Measurements from ENCODE around the gene CCDC192. TPM values are rescaled to one million over a fixed set of nuclear protein-coding genes. Genes with fewer than 3 reads are reported as not detected.

CCDC192 gene
- polyA plus RNA-seq, 3 donors: not detected

DNA sequence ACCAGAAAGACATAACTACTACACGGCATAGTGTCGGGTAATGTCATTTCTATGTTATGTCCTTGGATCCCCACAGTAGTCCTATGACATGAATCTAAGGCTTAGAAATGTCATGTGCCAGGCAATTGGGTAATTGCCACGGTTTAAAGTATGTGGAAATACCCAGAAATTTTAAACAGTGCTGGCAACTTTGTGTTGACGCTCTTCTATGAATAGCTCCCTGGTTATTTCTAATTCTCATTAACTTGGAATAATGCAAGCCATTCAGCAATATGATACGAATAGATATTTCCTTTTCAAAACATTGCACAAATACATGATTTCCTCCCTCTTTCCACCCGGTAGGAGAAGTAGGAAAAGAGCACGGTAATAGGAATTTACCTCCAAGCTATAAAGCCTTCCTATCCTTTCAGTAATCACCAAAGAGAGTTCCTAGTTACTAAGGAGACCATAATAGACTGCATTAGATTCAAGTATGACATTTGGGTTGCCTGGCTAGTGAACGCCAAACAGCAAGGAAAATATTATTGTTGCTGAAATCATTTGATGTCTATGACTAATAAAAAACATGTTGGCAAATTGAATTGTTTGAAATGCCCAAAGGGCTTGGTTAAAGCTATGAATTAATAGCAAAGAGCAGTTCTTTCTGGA is 168.4 kb downstream of the CCDC192 start:
- Histone ChIP-seq H3K9me3 (replicated peaks in 1 of 2; ENCODE audit: control insufficient read depth in 1 of 2, insufficient read depth in 1 of 2, low read length in 2 of 2) (no peaks in the 10 kb centered on the region), H2AFZ (ENCODE audit: insufficient read depth, low read depth, low read length, poor library complexity, severe bottlenecking) (no peak overlapping the region), H3K79me2 (ENCODE audit: insufficient read depth, low read length) (no peaks in the 10 kb centered on the region), H3K4me3 (replicated peaks in 1 of 3; ENCODE audit: low read depth in 2 of 3, low read length in 3 of 3) (no peak overlapping the region), H4K20me1 (ENCODE audit: insufficient read depth, low read length) (no peaks in the 10 kb centered on the region), H3K27ac (ENCODE audit: low read depth in 1 of 2, low read length in 2 of 2) (no peak overlapping the region), H3K9ac (ENCODE audit: insufficient read depth, low read length, poor library complexity, severe bottlenecking) (no peak overlapping the region), H3K36me3 (replicated peaks in 1 of 2; ENCODE audit: control insufficient read depth in 1 of 2, insufficient read depth in 2 of 2, low read length in 2 of 2) (no peaks in the 10 kb centered on the region), H3K4me1 (ENCODE audit: control insufficient read depth in 1 of 2, insufficient read depth in 2 of 2, low read length in 2 of 2) (no peaks in the 10 kb centered on the region), H3K27me3 (ENCODE audit: control insufficient read depth in 2 of 2, insufficient read depth in 2 of 2, low read length in 2 of 2) (no peaks in the 10 kb centered on the region), H3K4me2 (replicated peaks; ENCODE audit: extremely low read depth, low read length, poor library complexity, severe bottlenecking) (no peak overlapping the region)
- no peaks in the 10 kb centered on the region for H3K36me3 Mint-ChIP-seq
- WGBS (ENCODE audit: insufficient coverage): 83% methylated on average over 1 of the region's 8 CpGs
- no peak overlapping the region for H3K4me3 Mint-ChIP-seq
- no peaks in the 10 kb centered on the region for H3K27me3 Mint-ChIP-seq (ENCODE audit: low read depth in 3 of 3)
- no peak overlapping the region for H3K27ac Mint-ChIP-seq
- intact Hi-C loops (cut with micrococcal nuclease): no loop called here
- peaks cover 3% of the 10 kb centered on the region for H3K4me1 Mint-ChIP-seq
- DNase-seq: no peak
- TF ChIP-seq, protein P1, sequence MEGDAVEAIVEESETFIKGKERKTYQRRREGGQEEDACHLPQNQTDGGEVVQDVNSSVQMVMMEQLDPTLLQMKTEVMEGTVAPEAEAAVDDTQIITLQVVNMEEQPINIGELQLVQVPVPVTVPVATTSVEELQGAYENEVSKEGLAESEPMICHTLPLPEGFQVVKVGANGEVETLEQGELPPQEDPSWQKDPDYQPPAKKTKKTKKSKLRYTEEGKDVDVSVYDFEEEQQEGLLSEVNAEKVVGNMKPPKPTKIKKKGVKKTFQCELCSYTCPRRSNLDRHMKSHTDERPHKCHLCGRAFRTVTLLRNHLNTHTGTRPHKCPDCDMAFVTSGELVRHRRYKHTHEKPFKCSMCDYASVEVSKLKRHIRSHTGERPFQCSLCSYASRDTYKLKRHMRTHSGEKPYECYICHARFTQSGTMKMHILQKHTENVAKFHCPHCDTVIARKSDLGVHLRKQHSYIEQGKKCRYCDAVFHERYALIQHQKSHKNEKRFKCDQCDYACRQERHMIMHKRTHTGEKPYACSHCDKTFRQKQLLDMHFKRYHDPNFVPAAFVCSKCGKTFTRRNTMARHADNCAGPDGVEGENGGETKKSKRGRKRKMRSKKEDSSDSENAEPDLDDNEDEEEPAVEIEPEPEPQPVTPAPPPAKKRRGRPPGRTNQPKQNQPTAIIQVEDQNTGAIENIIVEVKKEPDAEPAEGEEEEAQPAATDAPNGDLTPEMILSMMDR (IDR thresholded peaks at IDR 0.05): no peak
- H3K9me3 Mint-ChIP-seq: no peaks in the 10 kb centered on the region

DNA sequence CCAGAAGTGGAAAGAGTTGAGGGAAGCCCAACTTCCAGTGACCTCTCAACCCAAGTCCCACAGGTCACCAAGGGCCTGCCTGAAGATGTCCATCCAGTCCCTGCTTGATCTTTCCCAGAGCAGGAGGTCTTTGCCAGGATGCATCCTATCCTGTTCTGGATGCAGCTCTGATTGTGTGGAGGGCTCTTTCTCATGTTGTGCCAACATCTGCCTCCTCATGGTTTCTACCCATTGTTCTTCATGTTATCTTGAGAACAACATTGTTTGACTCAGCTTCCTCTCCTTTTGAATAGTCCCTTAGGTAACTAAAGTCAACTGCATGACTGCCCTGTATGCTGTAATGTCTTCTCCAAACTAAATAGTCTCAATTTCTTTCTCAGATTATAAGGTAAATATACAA is 169.3 kb downstream of the CCDC192 start:
- Mint-ChIP-seq H3K36me3 (no peaks in the 10 kb centered on the region), H3K9me3 (no peaks in the 10 kb centered on the region), H3K4me3 (no peak overlapping the region), H3K27me3 (ENCODE audit: low read depth in 3 of 3) (no peaks in the 10 kb centered on the region), H3K4me1 (peaks cover 3% of the 10 kb centered on the region), H3K27ac (no peak overlapping the region)
- Histone ChIP-seq H4K20me1 (ENCODE audit: insufficient read depth, low read length) (no peaks in the 10 kb centered on the region), H3K36me3 (replicated peaks in 1 of 2; ENCODE audit: control insufficient read depth in 1 of 2, insufficient read depth in 2 of 2, low read length in 2 of 2) (no peaks in the 10 kb centered on the region), H3K4me2 (replicated peaks; ENCODE audit: extremely low read depth, low read length, poor library complexity, severe bottlenecking) (no peak overlapping the region), H3K27me3 (ENCODE audit: control insufficient read depth in 2 of 2, insufficient read depth in 2 of 2, low read length in 2 of 2) (no peaks in the 10 kb centered on the region), H3K9me3 (replicated peaks in 1 of 2; ENCODE audit: control insufficient read depth in 1 of 2, insufficient read depth in 1 of 2, low read length in 2 of 2) (no peaks in the 10 kb centered on the region), H3K4me1 (ENCODE audit: control insufficient read depth in 1 of 2, insufficient read depth in 2 of 2, low read length in 2 of 2) (no peaks in the 10 kb centered on the region), H3K9ac (ENCODE audit: insufficient read depth, low read length, poor library complexity, severe bottlenecking) (no peak overlapping the region), H3K27ac (ENCODE audit: low read depth in 1 of 2, low read length in 2 of 2) (no peak overlapping the region), H2AFZ (ENCODE audit: insufficient read depth, low read depth, low read length, poor library complexity, severe bottlenecking) (no peak overlapping the region), H3K79me2 (ENCODE audit: insufficient read depth, low read length) (no peaks in the 10 kb centered on the region), H3K4me3 (replicated peaks in 1 of 3; ENCODE audit: low read depth in 2 of 3, low read length in 3 of 3) (no peak overlapping the region)
- TF ChIP-seq, protein P1 (IDR thresholded peaks at IDR 0.05): no peak
- DNase-seq: no peak
- intact Hi-C loops (cut with micrococcal nuclease): no loop called here
